Measurements from ENCODE around the gene MDM4. TPM values are rescaled to one million over a fixed set of nuclear protein-coding genes. Genes with fewer than 3 reads are reported as not detected.

MDM4 gene
- total RNA-seq, 2 experiments from 2014 or later = 64.3 to 75.6 TPM

DNA sequence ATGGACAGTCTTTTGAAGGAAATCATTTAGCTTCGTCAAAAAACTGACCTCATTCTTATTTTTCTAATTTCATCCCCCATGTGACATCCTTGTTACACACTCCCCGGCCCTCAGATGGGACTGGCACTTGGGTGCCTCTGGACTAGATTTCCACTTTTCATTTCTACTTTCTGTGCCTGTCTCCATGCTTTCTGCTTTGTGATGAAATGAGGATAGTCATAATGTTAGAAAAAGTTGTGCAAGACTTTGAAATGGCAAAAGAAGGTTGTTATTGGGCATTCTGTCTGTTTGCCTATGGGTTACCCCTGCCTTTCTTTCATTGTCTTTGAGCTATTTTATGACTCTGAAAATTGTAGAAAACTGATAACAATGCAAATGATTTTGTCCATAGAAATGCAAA lies 54.9 kb downstream of the MDM4 start:
- Mint-ChIP-seq H3K9me3 (no peaks in the 10 kb centered on the region), H3K27me3 (no peaks in the 10 kb centered on the region), H3K27ac (no peak overlapping the region), H3K4me1 (peaks cover 10% of the 10 kb centered on the region), H3K4me3 (no peak overlapping the region), H3K36me3 (peaks cover 19% of the 10 kb centered on the region)
- DNase-seq = no peak

DNA sequence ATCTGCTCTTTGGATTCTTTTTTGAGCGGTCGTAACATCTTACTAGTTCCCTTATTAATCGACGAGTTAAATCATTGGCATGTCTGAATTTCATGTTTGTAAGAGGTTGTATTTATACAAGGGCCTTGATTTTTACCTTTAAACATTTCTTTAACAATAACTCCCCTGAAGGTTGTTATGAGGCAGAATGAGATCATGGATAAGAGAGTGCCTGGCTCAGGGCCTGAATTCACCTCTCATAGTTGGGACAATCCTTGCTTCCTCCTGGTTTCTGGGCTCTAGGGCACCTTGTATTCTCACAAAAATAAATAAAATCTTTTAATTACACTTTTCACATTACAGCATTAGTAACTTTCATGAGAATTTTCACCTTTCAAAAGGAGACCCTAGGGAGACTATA lies 55.4 kb downstream of the MDM4 start:
- peaks cover 8% of the 10 kb centered on the region for H3K4me1 Mint-ChIP-seq
- H3K4me3 Mint-ChIP-seq = no peak overlapping the region
- DNase-seq = no peak
- no peaks in the 10 kb centered on the region for H3K27me3 Mint-ChIP-seq
- peaks cover 19% of the 10 kb centered on the region for H3K36me3 Mint-ChIP-seq
- H3K9me3 Mint-ChIP-seq = no peaks in the 10 kb centered on the region
- no peak overlapping the region for H3K27ac Mint-ChIP-seq

DNA sequence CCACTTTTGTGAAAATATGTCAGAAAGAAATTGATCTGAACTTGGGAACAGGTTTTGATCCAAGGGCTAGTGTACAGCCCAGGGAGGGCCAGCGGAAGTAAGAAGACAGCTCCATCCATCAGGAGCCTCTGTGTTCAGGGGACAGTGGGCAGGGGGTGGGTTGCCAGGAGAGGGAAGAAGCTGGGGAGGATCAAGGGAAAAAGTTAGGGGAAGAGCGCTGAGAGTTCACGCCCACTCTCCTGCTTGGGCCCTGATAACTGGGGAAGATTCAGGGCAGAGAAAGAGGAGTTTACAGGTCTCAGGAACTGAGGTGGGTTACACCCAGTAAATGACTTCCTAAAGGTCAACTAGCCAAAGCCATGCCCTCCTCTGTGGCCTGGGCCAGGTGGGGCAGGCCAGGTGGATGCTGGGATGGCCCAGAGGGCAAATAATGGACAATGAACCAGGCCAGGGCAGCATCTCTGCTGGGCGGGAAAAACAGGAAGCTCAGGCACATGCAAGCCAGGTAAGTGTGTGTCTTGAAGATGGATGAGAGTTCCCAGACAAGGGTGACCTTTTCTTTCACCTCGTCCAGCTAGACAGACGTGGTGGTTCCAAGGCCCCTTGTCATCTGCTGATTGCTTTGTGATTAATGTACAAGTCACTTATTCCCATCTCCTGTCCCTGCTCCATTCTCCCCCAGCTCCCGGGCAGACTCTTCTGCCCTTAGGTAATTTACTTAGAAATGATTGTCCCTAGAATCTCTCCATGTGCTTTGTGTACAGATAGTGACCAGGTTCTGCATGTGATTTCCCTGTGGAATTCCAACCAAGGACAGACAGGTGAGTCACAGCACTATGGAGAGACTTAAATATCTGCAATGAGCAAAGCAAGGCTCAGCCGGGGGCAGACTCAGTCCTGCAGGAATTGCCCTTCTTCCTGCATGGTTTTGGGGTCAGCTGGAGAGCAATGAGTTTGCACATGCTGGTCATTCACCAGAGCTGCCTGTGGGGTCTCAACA lies 57.0 kb downstream of the MDM4 start:
- H3K27ac Mint-ChIP-seq = no peak overlapping the region
- peaks cover 11% of the 10 kb centered on the region for H3K4me1 Mint-ChIP-seq
- no peaks in the 10 kb centered on the region for H3K9me3 Mint-ChIP-seq
- H3K27me3 Mint-ChIP-seq = no peaks in the 10 kb centered on the region
- peaks cover 13% of the 10 kb centered on the region for H3K36me3 Mint-ChIP-seq
- DNase-seq = no peak
- no peak overlapping the region for H3K4me3 Mint-ChIP-seq

DNA sequence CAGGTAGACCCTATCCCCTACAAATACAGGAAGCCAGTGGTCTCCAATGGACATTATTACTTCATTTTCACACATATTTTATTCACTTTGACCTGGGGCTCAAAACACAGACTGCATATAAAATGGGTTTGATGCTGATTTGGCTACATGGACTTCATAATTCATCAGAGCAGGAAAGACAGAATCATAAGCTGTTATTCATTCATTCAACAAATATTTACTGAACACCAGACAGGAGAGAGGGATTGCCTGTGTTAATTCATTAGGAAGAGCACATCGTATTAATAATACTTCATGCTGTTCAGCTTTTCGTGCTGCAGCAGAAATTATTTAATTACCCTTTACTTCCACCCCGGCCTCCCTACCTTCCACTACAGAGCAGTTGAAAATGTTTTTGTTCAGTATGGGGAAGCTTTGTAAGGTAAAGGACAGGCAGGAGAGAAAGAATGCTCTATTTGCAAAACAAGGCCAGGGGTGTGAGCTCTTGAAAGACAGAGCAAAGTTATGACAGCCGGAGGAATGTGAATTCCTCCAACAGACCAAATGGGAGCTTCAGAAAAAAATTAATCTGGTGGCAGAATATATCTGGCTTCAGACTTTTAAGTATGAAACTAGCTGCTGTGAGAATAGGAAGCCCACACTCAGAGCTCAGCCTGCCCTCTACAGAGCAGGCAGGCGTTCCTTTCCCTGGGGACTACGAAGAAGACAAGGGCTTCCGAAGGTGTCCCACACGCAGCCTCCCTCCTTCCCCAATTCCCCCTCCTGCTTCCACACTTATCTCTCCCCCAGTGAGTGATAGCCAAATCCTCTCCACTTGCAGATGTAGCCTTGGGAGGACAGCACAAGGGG lies 58.0 kb downstream of the MDM4 start:
- Mint-ChIP-seq H3K27me3 (no peaks in the 10 kb centered on the region), H3K9me3 (no peaks in the 10 kb centered on the region), H3K4me1 (peaks cover 18% of the 10 kb centered on the region), H3K36me3 (peaks cover 13% of the 10 kb centered on the region), H3K4me3 (no peak overlapping the region), H3K27ac (no peak overlapping the region)
- DNase-seq = no peak

DNA sequence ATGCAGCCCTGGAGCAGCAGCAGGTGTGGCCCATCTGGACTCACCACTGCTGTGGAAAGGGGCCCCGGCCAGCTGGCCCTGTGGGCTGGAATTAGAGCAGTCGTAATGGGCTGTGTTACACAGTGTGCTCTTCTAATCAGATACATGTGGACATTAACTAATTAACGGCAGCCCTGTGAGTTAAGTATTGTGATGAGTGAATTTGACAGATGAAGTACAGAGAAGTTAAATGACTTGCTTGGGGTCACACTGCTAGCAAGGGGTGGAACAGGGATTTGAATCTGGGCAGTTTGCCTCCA lies 58.6 kb downstream of the MDM4 start:
- no peak for DNase-seq
- Mint-ChIP-seq H3K9me3 (no peaks in the 10 kb centered on the region), H3K27me3 (no peaks in the 10 kb centered on the region), H3K36me3 (peaks cover 13% of the 10 kb centered on the region), H3K4me1 (peaks cover 19% of the 10 kb centered on the region), H3K4me3 (no peak overlapping the region), H3K27ac (no peak overlapping the region)

DNA sequence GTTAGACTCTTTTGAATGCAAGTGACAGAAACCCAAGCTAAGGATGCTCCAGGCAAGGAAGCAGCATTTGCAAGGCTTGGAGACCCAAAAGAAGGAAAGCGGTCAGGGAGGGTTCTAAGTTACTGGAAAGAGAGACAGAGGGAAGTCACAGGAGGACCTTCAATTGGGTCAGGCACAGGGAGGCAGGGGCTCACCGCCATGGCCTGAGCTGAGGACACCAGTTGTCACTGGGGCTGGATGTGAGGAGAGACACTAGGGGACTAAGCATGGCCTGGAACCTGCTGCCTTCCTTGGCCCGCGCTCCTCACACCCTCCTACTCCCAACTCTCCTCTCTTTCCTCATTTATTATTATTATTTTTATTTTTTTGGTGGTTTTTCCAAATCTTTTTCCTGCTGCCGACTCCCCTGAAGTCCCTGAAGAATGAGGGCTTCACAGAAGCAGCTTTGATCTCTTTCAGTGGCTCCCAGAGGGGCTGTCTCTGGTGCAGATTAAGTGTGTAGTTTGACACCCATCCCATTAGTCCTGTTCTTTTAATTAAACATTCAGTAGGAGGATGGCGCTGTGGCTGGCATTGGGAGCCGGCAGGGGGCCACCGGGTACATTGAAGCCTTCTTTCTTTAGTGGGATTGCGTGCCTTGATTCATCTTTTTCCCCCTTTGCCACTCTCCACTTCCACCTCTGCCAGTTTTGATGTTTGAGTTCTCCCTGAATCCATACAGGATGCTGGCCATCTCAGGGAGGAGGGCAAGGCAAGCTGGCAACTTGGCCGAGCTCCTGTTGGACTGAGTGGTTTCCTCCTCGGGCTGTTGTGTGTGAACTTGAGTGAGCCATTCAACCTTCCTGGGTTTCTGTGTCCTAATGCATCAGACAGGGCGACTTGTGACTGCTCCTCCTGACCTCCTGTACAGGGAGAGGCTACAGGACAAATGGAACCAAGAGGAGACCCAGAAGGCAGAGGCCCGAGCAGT lies 59.3 kb downstream of the MDM4 start:
- H3K36me3 Mint-ChIP-seq = peaks cover 11% of the 10 kb centered on the region
- H3K27ac Mint-ChIP-seq = no peak overlapping the region
- no peak for DNase-seq
- H3K4me3 Mint-ChIP-seq = no peak overlapping the region
- no peaks in the 10 kb centered on the region for H3K27me3 Mint-ChIP-seq
- H3K4me1 Mint-ChIP-seq = peaks cover 20% of the 10 kb centered on the region
- H3K9me3 Mint-ChIP-seq = no peaks in the 10 kb centered on the region

DNA sequence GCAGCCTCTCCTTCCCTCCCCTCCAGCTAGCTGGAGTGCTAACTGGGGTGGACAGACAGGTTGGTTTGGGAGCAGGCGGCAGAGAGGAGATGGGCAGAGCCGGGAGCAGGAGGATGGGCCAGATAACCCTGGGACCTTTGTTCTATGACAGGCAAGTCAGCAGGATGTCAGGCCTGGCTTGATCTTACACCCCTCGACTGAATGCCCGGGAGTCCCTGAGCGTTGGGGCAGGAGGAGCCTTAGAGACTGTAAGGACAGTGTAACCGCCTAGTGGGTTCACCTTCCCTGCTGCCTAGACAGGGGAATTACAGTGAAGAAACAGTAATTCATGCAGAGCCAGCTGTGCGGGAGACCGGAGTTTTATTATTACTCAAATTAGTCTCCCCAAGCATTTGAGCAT lies 60.2 kb downstream of the MDM4 start:
- H3K9me3 Mint-ChIP-seq = no peaks in the 10 kb centered on the region
- peaks cover 8% of the 10 kb centered on the region for H3K36me3 Mint-ChIP-seq
- no peak overlapping the region for H3K4me3 Mint-ChIP-seq
- DNase-seq = no peak
- H3K27me3 Mint-ChIP-seq = no peaks in the 10 kb centered on the region
- H3K27ac Mint-ChIP-seq = no peak overlapping the region
- peaks cover 20% of the 10 kb centered on the region for H3K4me1 Mint-ChIP-seq

DNA sequence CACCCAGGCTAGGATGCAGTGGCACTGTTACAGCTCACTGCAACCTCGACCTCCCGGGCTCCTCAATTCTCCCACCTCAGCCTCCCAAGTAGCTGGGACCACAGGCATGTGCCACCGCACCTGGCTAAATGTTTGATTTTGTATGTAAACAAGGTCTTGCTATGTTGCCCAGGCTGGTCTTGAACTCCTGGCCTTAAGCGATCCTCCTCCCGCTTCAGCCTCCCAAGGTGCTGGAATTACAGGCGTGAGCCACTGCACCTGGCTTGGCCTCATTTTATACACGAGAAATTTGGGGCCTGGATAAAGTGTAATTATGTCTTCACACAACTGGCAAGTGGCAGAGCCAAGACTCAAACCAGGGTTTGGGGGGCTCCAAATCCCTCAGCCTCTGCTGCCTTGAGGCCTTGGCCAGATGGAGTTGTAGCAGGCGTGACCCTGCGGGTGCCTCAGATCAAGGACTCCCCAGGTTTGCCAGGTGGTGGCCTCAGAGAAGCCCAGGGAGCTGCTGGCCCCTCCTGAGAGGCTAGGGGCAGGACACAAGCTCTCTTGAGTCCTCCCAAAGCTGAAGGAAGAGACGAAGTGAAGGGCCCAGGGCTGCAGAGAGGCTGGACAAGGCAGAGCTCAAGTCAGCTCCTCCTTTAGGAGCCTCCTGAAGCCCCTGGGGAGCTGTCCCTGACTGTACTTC lies 61.7 kb downstream of the MDM4 start:
- Mint-ChIP-seq H3K4me1 (peaks cover 20% of the 10 kb centered on the region), H3K27ac (peak overlapping the region; percentile 26), H3K27me3 (no peaks in the 10 kb centered on the region), H3K9me3 (no peaks in the 10 kb centered on the region), H3K36me3 (peaks cover 5% of the 10 kb centered on the region), H3K4me3 (no peak overlapping the region)
- no peak for DNase-seq

DNA sequence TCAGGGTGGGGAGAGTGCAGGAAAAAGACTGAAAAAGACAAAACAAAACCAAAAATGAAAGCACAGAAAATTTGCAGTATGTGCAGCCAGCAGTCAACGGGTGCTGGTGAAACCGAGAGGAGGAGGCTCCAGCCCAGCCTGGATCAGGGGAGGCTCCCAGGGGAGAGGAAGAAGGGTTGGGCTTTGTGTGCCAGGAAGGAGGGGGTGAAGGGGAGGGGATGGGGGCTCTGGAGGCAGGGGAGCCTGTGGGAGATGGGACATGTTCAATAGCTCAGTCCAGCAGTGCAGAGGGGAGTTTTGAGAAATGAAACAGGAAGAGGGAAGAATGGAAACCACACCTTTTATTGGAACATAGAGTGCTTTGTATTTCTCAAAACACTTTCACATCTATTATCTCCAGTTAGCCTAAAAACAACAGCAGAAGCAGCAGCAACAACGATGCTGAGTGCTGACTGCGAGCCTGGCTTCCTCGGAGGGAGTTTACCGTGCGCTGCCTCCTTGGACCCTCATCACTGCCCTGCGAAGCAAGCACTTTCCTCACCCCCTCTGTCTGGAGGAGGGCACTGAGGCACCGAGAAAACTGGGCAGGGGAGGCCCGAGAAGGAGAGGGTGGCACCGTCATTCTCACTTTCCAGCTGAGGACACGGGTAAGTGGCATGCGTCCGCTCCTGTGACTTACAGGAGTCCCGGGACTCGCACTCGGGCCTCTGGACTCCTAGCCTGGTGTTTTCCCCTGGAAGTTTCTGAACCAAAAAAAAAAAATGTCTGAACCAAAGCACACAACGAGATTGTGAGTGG lies 62.9 kb downstream of the MDM4 start:
- Mint-ChIP-seq H3K9me3 (no peaks in the 10 kb centered on the region), H3K27ac (peak overlapping the region; percentile 87), H3K4me1 (peaks cover 20% of the 10 kb centered on the region), H3K27me3 (no peaks in the 10 kb centered on the region), H3K36me3 (peaks cover 5% of the 10 kb centered on the region), H3K4me3 (peak overlapping the region; percentile 72)
- peak; percentile 49 for DNase-seq

DNA sequence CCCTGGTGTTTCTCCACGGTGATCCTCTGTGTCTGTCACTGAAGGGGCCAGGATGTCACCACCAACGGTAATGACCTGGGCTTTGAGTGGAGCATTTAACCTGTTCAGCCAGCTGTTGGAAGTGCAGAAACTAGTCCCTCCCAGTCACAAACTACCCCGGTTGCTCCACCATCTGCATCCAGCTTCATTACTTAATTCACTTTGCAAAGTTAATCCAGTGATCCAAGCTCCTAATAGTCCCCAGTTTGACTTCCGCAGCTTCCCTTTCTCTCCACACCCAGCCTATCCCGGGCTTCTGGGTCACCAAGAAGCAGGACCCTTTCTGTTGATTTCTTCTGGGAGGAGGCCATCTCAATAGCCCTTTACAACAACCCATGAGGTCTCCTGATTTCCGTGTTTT lies 63.5 kb downstream of the MDM4 start:
- no peaks in the 10 kb centered on the region for H3K9me3 Mint-ChIP-seq
- H3K27ac Mint-ChIP-seq = peak overlapping the region; percentile 87
- peaks cover 5% of the 10 kb centered on the region for H3K36me3 Mint-ChIP-seq
- no peak overlapping the region for H3K4me3 Mint-ChIP-seq
- DNase-seq = no peak
- H3K27me3 Mint-ChIP-seq = no peaks in the 10 kb centered on the region
- peaks cover 20% of the 10 kb centered on the region for H3K4me1 Mint-ChIP-seq

DNA sequence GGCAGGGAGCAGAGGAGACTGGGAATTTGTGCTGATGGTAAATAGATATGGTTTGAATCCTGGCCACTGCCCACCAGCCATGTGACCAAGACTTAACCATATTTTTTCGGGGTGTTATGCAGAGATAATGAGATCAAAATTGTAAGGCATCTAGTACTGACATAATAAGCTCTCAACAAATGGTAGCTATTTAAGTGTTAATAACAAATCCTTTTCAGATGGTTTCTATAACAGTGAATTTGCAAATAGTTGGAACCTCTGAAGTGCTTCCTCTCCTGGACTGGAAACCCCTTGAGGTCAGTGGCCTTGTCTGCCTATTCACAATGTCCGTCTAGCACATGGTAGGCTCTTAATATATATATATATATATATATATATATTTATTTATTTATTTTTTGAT lies 64.7 kb downstream of the MDM4 start:
- Mint-ChIP-seq H3K36me3 (peaks cover 5% of the 10 kb centered on the region), H3K27me3 (no peaks in the 10 kb centered on the region), H3K9me3 (no peaks in the 10 kb centered on the region), H3K4me1 (peaks cover 25% of the 10 kb centered on the region), H3K27ac (no peak overlapping the region), H3K4me3 (no peak overlapping the region)
- no peak for DNase-seq

DNA sequence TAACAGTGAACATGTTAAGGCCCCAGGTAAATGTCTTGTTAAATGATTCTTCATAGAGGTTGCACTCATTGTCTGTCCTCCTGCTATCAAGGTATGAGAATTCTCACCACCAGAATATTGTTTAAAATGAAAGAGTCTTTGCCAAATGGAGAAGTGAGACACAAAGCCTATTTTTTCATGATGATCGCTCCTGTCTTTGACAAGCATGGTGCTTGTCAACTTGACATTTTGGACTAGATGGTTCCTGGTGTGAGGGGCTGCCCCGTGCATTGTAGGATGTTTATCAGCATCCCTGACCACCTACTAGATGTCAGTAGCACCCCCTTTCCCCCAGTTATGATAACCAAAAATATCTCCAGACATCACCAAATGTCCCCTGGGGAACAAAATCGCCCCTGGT lies 65.6 kb downstream of the MDM4 start:
- Mint-ChIP-seq H3K9me3 (no peaks in the 10 kb centered on the region), H3K4me3 (no peak overlapping the region), H3K27ac (no peak overlapping the region), H3K27me3 (no peaks in the 10 kb centered on the region), H3K36me3 (peaks cover 5% of the 10 kb centered on the region), H3K4me1 (peaks cover 25% of the 10 kb centered on the region)
- no peak for DNase-seq

DNA sequence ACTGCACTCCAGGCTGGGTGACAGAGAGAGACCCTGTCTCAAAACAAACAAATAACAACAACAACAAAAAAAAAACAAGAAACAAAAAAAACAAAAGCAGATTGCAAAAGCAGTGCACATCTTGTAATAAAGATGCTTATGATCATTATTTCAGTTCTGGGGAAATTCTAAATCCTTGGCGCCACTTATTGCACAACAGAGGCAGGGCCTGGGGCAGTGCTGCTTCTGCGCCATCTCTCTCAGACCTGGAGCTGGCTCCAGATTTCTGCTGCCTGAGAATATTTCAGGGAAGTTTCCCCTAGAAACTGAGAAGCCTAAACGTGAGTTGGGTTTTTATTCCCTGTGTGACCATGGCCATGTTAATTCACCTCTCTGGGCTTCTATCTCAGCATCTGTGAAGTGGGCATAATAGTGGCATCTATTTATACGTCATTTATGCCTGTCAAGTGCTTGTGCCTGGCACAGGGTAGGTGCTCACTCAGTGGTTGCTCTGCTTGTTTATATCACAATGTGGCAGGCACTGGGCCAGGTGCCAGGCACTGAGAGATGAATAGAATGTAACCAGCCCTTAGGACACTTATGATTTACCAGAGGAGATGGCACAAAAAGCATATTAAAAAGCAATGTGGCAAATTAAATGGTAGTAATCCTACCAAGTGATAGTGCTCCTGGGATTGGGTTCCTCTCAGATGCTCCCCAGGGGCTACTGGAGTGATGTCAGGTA lies 67.9 kb downstream of the MDM4 start:
- no peaks in the 10 kb centered on the region for H3K9me3 Mint-ChIP-seq
- H3K4me1 Mint-ChIP-seq = peaks cover 13% of the 10 kb centered on the region
- no peaks in the 10 kb centered on the region for H3K27me3 Mint-ChIP-seq
- no peak for DNase-seq
- no peak overlapping the region for H3K27ac Mint-ChIP-seq
- H3K4me3 Mint-ChIP-seq = no peak overlapping the region
- peaks cover 5% of the 10 kb centered on the region for H3K36me3 Mint-ChIP-seq
